Kidney (tissue), 14 donors: ENCODE data around the gene GRB7. TPM values are rescaled to one million over a fixed set of nuclear protein-coding genes. Genes with fewer than 3 reads are reported as not detected.

Experiments used
- DNase-seq, 5 donors: peaks; one replicate each; pipeline ENCODE4 v3.0.0-alpha.2; 2013 to 2020
- FAIRE-seq: peaks from 2 replicates; lab custom pipeline; 2012; peaks lifted over from hg19 to GRCh38; lab: Jason Lieb, UNC
- H3K27ac ChIP-seq, 2 donors: one replicate each; pipeline ENCODE4 v1.7.0; 2013; ENCODE audit warnings: low read depth in 2 of 2, low read length in 2 of 2, inconsistent platforms in 1 of 2
- H3K27me3 ChIP-seq: one replicate; pipeline ENCODE4 v1.7.1; 2013; ENCODE audit warnings: low read length, inconsistent platforms; ENCODE audit not compliant: control insufficient read depth, insufficient read depth
- H3K36me3 ChIP-seq, 3 donors: one replicate each; pipeline versions ENCODE4 v1.7.0 to v1.7.1; 2013; ENCODE audit warnings: low read length in 3 of 3, control low read depth in 1 of 3, inconsistent platforms in 1 of 3; ENCODE audit not compliant: insufficient read depth in 3 of 3, control insufficient read depth in 2 of 3
- H3K4me1 ChIP-seq, 3 donors: one replicate each; pipeline versions ENCODE4 v1.7.0 to v1.7.1; 2013; ENCODE audit warnings: low read length in 3 of 3, inconsistent platforms in 1 of 3, low read depth in 1 of 3; ENCODE audit not compliant: control insufficient read depth in 2 of 3, insufficient read depth in 2 of 3
- H3K4me3 ChIP-seq, 3 donors: one replicate each; pipeline versions ENCODE4 v1.7.0 to v1.8.1; 2013; ENCODE audit warnings: low read length in 3 of 3, control low read depth in 1 of 3, inconsistent platforms in 1 of 3
- H3K9ac ChIP-seq, 3 donors: one replicate each; pipeline versions ENCODE4 v1.7.0 to v1.7.1; 2013; ENCODE audit warnings: low read length in 3 of 3, control low read depth in 1 of 3, inconsistent platforms in 1 of 3
- H3K9me3 ChIP-seq, 3 donors: one replicate each; pipeline versions ENCODE4 v1.7.0 to v1.7.1; 2013; ENCODE audit warnings: low read length in 3 of 3, control low read depth in 1 of 3, inconsistent platforms in 1 of 3; ENCODE audit not compliant: control insufficient read depth in 2 of 3, insufficient read depth in 1 of 3
- CTCF ChIP-seq: IDR thresholded peaks from 3 replicates; pipeline ENCODE4 v1.5.1; 2012; ENCODE audit warnings: mild to moderate bottlenecking, moderate library complexity, borderline replicate concordance; ENCODE audit not compliant: insufficient read depth; ENCODE audit errors: extremely low read depth
- intact Hi-C: fragments of 100-400 bp; cut with DNase I; formaldehyde crosslinking; loops from one replicate; pipeline ENCODE4 v1.11.1; 2022
- polyA plus RNA-seq: library from polyadenylated mRNA; stranded (reverse); fragments of 350-450 nt; fragmentation: Illumina TruSeq; extraction: RNeasy Lipid Tissue Mini Kit (QIAGEN cat#74804); gene quantifications from one replicate; pipeline ENCODE4 v1.2.3, GENCODE V29; 2014; ENCODE audit warnings: low read depth, low replicate concordance; ENCODE audit not compliant: insufficient read depth
- total RNA-seq: library from RNA; stranded (reverse); fragmentation: NEBNext Ultra II Directional; extraction: Animal tissue kit (Norgen Biotek cat#: 25700); gene quantifications from one replicate; pipeline ENCODE4 v1.2.1, GENCODE V29; 2021
- donor health status: control.
- donor health status: control.
- donor health status: control.
- donor health status: control.
- donor health status: control.
- donor health status: DM: yes; HTN: yes; CAD: no.
- donor health status: Normal renal cell carcinoma (clear cell type).

GRB7 gene
- total and polyA plus RNA-seq, 2 donors from 2014 or later = 20.9 to 72.5 TPM

GRCh38 chr17:39732586-39732985, 5.2 kb upstream of the GRB7 start:
- no peaks in the 10 kb centered on the region for H3K27me3 ChIP-seq
- intact Hi-C loops = no loop called here
- H3K4me1 ChIP-seq = peaks cover 0 to 18% (median 14%) of the 10 kb centered on the region in 3 donors
- no peak overlapping the region for H3K27ac ChIP-seq
- no peak overlapping the region for H3K9ac ChIP-seq
- DNase-seq = no peak
- H3K36me3 ChIP-seq = peaks cover 0 to 12% (median 0%) of the 10 kb centered on the region in 3 donors
- no peak for FAIRE-seq
- TF ChIP-seq CTCF = no peak
- H3K9me3 ChIP-seq = no peaks in the 10 kb centered on the region
- H3K4me3 ChIP-seq = no peak overlapping the region

GRCh38 chr17:39735882-39736281, 1.9 kb upstream of the GRB7 start:
- no peaks in the 10 kb centered on the region for H3K27me3 ChIP-seq
- H3K4me3 ChIP-seq = peak overlapping the region in 1 of 3 donors; percentile 17
- H3K9ac ChIP-seq = no peak overlapping the region
- no peak for DNase-seq
- H3K36me3 ChIP-seq = no peaks in the 10 kb centered on the region
- no peak for TF ChIP-seq CTCF
- peaks cover 0 to 8% (median 7%) of the 10 kb centered on the region in 3 donors for H3K4me1 ChIP-seq
- no peak for FAIRE-seq
- no peaks in the 10 kb centered on the region for H3K9me3 ChIP-seq
- intact Hi-C loops = no loop called here
- peak overlapping the region in 1 of 2 donors; percentile 96 for H3K27ac ChIP-seq

GRCh38 chr17:39736319-39737165, 1.2 kb upstream of the GRB7 start:
- intact Hi-C loops = no loop called here
- TF ChIP-seq CTCF = no peak
- FAIRE-seq (no peak), DNase-seq (no peak)
- peak overlapping the region; percentile 69 to 96 for H3K27ac ChIP-seq
- H3K9ac ChIP-seq = peak overlapping the region in 1 of 3 donors; percentile 40
- H3K4me1 ChIP-seq = peaks cover 0 to 14% (median 7%) of the 10 kb centered on the region in 3 donors
- H3K4me3 ChIP-seq = peak overlapping the region in 1 of 3 donors; percentile 17
- H3K27me3 ChIP-seq = no peaks in the 10 kb centered on the region
- no peaks in the 10 kb centered on the region for H3K9me3 ChIP-seq
- no peaks in the 10 kb centered on the region for H3K36me3 ChIP-seq
